Measurements from ENCODE around the gene ZFP90.

- no peak for TF ChIP-seq POLR2A (IDR thresholded peaks at IDR 0.05)
- TF ChIP-seq, protein P1, sequence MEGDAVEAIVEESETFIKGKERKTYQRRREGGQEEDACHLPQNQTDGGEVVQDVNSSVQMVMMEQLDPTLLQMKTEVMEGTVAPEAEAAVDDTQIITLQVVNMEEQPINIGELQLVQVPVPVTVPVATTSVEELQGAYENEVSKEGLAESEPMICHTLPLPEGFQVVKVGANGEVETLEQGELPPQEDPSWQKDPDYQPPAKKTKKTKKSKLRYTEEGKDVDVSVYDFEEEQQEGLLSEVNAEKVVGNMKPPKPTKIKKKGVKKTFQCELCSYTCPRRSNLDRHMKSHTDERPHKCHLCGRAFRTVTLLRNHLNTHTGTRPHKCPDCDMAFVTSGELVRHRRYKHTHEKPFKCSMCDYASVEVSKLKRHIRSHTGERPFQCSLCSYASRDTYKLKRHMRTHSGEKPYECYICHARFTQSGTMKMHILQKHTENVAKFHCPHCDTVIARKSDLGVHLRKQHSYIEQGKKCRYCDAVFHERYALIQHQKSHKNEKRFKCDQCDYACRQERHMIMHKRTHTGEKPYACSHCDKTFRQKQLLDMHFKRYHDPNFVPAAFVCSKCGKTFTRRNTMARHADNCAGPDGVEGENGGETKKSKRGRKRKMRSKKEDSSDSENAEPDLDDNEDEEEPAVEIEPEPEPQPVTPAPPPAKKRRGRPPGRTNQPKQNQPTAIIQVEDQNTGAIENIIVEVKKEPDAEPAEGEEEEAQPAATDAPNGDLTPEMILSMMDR (IDR thresholded peaks at IDR 0.05), result no peak
Measured at GRCh38 chr16:68607443-68607842, 68.4 kb downstream of the ZFP90 start.
